Stomach (tissue), 9 donors: ENCODE measurements around the gene TMEM98. TPM values are rescaled to one million over a fixed set of nuclear protein-coding genes. Genes with fewer than 3 reads are reported as not detected.

Experiments used
- DNase-seq, 2 donors: peaks; one replicate each; pipeline versions ENCODE4 v3.0.0 to v3.0.0-alpha.2; 2013 to 2019
- H3K27ac ChIP-seq, 5 donors: fragments of 200-600 bp in 4 of 5; sonication (generic) in 4 of 5; one replicate each; pipeline ENCODE4 v1.5.1; 2013 to 2019; ENCODE audit warnings: mild to moderate bottlenecking in 1 of 5, moderate library complexity in 1 of 5
- H3K27me3 ChIP-seq, 3 donors: fragments of 200-600 bp; sonication (generic); one replicate each; pipeline ENCODE4 v1.5.1; 2017 to 2019; ENCODE audit warnings: mixed run types in 1 of 3
- H3K36me3 ChIP-seq, 4 donors: fragments of 200-600 bp; sonication (generic); 1 replicate in 3 of 4; 2 replicates in 1 of 4; pipeline ENCODE4 v1.5.1; 2016 to 2019
- H3K4me1 ChIP-seq, 4 donors: fragments of 200-600 bp; sonication (generic); one replicate each; pipeline ENCODE4 v1.5.1; 2016 to 2019
- H3K4me3 ChIP-seq, 4 donors: fragments of 200-600 bp; sonication (generic) in 3 of 4; one replicate each; pipeline ENCODE4 v1.5.1; 2016 to 2019; ENCODE audit warnings: mild to moderate bottlenecking in 1 of 4
- H3K9me3 ChIP-seq, 4 donors: fragments of 200-600 bp; sonication (generic); one replicate each; pipeline ENCODE4 v1.5.1; 2016 to 2019
- EP300 ChIP-seq: sonication (generic); formaldehyde crosslinking; IDR thresholded peaks from one replicate; pipeline ENCODE4 v1.6.1; 2017; ENCODE audit warnings: antibody characterized with exemption
- POLR2A ChIP-seq, 4 donors: fragments of 450-650 bp; IDR thresholded peaks; one replicate each; pipeline ENCODE4 v1.6.1; 2016; ENCODE audit warnings: antibody characterized with exemption in 4 of 4, control low read depth in 2 of 4, mild to moderate bottlenecking in 1 of 4, moderate library complexity in 1 of 4
- POLR2AphosphoS5 ChIP-seq, 3 donors: sonication (generic); formaldehyde crosslinking; IDR thresholded peaks; one replicate each; pipeline ENCODE4 v1.6.1; 2016; ENCODE audit warnings: antibody characterized with exemption in 3 of 3
- WGBS, 5 donors: extraction: QIAGEN DNeasy Blood & Tissue Kit in 3 of 5; methylation state at CpG; one replicate each; pipeline versions ENCODE4 v1.1.5 to v1.1.7; 2013 to 2018; 5-methylcytosine and 5-hydroxymethylcytosine counted together
- intact Hi-C: fragments of 100-400 bp; cut with DNase I; formaldehyde crosslinking; loops from one replicate; pipeline ENCODE4 v1.15.1; 2023; ENCODE audit warnings: low total_unique reads
- polyA plus RNA-seq, 3 donors: library from polyadenylated mRNA; stranded (reverse); fragments of 200-250 nt; gene quantifications; one replicate each; pipeline ENCODE4 v1.2.3, GENCODE V29; 2013
- total RNA-seq, 5 donors: library from RNA; depleted of rRNA; stranded (reverse); fragments of >200 nt; gene quantifications; one replicate each; pipeline versions ENCODE4 v1.1.0 to v1.2.3, GENCODE V29; 2014 to 2016
- TF ChIP-seq, protein P1 (sequence below), 7 experiments: fragments of 450-650 bp in 4 of 7; fragments of 200-600 bp in 3 of 7; sonication (generic) in 3 of 7; IDR thresholded peaks; one replicate each; pipeline ENCODE4 v1.5.1; 2016 to 2019; ENCODE audit warnings: antibody characterized with exemption in 7 of 7, control low read depth in 2 of 7, mild to moderate bottlenecking in 1 of 7
- donor health status: healthy with polysubstance abuse.
- donor health status: Bipolar disorder and iron deficiency.
- donor health status: healthy.

The TMEM98 gene
- total and polyA plus RNA-seq, 8 donors = 43.7 to 161 (median 75.2) TPM

DNA sequence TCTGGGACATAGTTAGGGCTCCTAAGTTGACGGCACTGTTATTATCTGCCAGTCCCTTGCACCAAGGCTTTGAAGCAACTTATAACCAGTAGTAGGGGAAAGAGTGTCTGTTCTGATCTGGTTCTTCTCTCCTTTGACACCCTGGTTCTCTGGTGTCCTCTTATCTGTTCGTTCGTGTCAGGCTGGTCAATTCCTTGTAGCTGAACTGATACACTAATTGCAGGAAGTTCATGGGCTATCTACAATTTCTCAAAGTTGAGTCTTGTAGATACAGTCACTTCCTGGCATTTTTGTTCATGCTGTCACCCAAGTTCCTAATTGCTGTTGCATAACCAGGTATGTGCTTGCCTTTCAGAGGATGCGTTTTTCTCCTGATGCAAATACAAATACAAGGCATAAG is 33.7 kb upstream of the TMEM98 start:
- no peak for DNase-seq
- no peak overlapping the region for H3K27ac ChIP-seq
- H3K36me3 ChIP-seq = no peaks in the 10 kb centered on the region
- TF ChIP-seq, protein P1, sequence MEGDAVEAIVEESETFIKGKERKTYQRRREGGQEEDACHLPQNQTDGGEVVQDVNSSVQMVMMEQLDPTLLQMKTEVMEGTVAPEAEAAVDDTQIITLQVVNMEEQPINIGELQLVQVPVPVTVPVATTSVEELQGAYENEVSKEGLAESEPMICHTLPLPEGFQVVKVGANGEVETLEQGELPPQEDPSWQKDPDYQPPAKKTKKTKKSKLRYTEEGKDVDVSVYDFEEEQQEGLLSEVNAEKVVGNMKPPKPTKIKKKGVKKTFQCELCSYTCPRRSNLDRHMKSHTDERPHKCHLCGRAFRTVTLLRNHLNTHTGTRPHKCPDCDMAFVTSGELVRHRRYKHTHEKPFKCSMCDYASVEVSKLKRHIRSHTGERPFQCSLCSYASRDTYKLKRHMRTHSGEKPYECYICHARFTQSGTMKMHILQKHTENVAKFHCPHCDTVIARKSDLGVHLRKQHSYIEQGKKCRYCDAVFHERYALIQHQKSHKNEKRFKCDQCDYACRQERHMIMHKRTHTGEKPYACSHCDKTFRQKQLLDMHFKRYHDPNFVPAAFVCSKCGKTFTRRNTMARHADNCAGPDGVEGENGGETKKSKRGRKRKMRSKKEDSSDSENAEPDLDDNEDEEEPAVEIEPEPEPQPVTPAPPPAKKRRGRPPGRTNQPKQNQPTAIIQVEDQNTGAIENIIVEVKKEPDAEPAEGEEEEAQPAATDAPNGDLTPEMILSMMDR (IDR thresholded peaks at IDR 0.05) = no peak
- TF ChIP-seq POLR2AphosphoS5 (IDR thresholded peaks at IDR 0.05) (no peak), EP300 (no peak), POLR2A (IDR thresholded peaks at IDR 0.05) (no peak)
- no peak overlapping the region for H3K4me3 ChIP-seq
- no peaks in the 10 kb centered on the region for H3K27me3 ChIP-seq
- WGBS, 5 donors = 55 to 66% (median 57%) methylated on average over 4 of the region's 4 CpGs
- H3K9me3 ChIP-seq = no peaks in the 10 kb centered on the region
- no peaks in the 10 kb centered on the region for H3K4me1 ChIP-seq
- intact Hi-C loops = no loop called here

DNA sequence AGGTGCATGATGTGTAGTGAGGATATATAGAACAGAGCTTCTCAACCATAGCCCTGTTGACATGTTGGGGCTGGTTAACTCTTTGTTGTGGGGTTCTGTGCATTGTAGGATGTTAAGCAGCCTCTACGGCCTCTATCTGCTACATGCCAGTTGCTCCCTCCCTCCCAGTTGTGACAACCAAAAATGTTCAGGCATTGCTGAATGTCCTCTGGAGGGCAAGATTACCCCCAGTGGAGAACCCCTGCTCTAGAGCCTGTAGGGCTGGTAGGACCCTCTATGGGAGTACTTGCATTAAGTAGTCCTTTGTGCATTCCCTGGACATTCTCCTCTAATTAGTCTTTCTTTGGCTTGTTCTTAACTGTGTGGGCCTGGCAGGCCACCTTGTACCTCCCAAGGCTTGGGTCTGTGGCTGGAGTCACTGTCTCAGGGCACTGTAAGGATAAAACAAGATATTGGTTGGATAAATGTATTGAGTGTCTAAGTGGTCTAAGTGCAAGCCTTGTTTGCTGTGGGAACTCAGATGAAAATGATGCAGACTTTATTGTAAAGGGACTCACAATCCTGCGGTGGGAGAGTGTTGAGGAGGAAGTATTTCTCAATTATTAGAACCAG is 31.2 kb upstream of the TMEM98 start:
- Histone ChIP-seq H3K4me1 (no peaks in the 10 kb centered on the region), H3K27ac (no peak overlapping the region), H3K9me3 (no peaks in the 10 kb centered on the region), H3K4me3 (no peak overlapping the region), H3K36me3 (no peaks in the 10 kb centered on the region), H3K27me3 (no peaks in the 10 kb centered on the region)
- 68 to 81% (median 73%) methylated on average over 2 of the region's 2 CpGs for WGBS, 5 donors
- TF ChIP-seq POLR2A (IDR thresholded peaks at IDR 0.05) = no peak
- no peak for TF ChIP-seq EP300
- TF ChIP-seq POLR2AphosphoS5 (IDR thresholded peaks at IDR 0.05) = no peak
- TF ChIP-seq, protein P1 (IDR thresholded peaks at IDR 0.05) = no peak
- intact Hi-C loops = no loop called here
- DNase-seq = no peak

DNA sequence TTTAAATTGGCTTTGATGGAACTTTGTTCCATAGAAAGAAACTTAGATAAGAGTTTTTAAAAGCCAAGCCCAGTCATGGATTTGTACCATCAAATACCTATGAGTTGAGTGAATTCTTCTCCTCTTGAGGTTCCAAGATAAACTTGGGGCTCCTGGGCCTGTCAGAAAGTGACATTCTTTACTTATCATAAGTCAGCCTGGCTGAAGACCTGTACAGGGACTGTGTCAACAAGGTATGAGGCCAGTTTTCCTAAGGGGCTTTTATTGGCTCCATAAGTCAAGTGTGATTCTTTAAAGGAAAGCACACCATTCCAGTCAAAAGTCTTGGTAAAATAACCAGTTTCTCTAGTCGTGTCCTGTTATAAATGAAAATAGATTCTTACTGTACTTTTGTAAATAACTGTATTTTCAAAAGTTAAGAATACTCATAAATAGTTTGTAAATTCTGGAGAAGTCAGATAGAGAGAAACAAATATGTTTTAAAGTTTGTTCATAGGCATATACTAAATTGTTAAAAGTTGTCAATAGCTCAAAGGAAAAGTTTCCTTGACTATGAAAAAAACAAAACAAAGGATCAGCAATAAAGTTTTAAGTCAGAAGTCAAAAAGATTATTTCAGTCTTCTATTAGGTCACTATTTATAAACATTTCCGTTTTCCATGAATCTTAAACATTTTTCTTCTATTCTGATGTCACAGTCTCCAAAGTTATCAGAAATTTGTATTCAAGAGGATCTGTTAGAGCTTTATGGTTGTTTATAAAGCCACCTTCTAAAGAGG is 28.5 kb upstream of the TMEM98 start:
- intact Hi-C loops = no loop called here
- H3K4me3 ChIP-seq = no peak overlapping the region
- DNase-seq = no peak
- H3K27me3 ChIP-seq = no peaks in the 10 kb centered on the region
- TF ChIP-seq POLR2A (IDR thresholded peaks at IDR 0.05) (no peak), POLR2AphosphoS5 (IDR thresholded peaks at IDR 0.05) (no peak), EP300 (no peak)
- TF ChIP-seq, protein P1 (IDR thresholded peaks at IDR 0.05) = no peak
- WGBS, 5 donors = 44 to 51% (median 45%) methylated on average over 2 of the region's 2 CpGs
- H3K27ac ChIP-seq = no peak overlapping the region
- no peaks in the 10 kb centered on the region for H3K9me3 ChIP-seq
- peaks cover 0 to 3% (median 0%) of the 10 kb centered on the region in 4 donors for H3K4me1 ChIP-seq
- no peaks in the 10 kb centered on the region for H3K36me3 ChIP-seq

DNA sequence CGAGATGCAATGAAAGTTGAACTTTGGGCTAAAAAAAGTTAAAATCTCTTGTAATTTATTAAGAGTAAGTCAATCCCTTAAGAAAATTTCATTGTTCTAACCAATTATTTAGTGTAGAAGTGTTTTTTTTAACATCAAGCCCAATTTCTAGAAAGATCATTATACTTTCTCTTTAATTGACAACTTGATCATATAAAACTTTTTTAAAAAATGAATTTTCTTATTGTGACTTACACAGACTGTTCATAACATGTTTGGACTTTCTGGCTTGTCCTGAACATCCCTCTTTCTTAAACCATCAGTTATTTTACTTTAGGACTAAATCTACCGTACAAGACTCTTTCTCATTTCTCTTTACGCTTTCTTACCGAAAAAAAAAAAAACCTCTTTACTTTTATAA is 26.2 kb upstream of the TMEM98 start:
- no peak for DNase-seq
- intact Hi-C loops = no loop called here
- H3K27me3 ChIP-seq = no peaks in the 10 kb centered on the region
- no peak overlapping the region for H3K27ac ChIP-seq
- TF ChIP-seq POLR2A (IDR thresholded peaks at IDR 0.05) = no peak
- TF ChIP-seq, protein P1 (IDR thresholded peaks at IDR 0.05) = no peak
- peaks cover 0 to 4% (median 0%) of the 10 kb centered on the region in 4 donors for H3K4me1 ChIP-seq
- H3K36me3 ChIP-seq = no peaks in the 10 kb centered on the region
- no peaks in the 10 kb centered on the region for H3K9me3 ChIP-seq
- H3K4me3 ChIP-seq = no peak overlapping the region
- WGBS, 5 donors = 91 to 99% (median 95%) methylated on average over 4 of the region's 4 CpGs
